Choroid plexus epithelial cell (primary cell): Measurements from ENCODE around the gene VPS33A.

Experiments used
- DNase-seq: peaks from one replicate; pipeline ENCODE4 v3.0.0-alpha.2; 2010; ENCODE audit warnings: low read depth
- H3K4me3 ChIP-seq: 2 replicates; pipeline ENCODE4 v1.5.1; 2011; ENCODE audit warnings: low read depth, mild to moderate bottlenecking, control low read depth, low read length, moderate library complexity
- CTCF ChIP-seq: conservative IDR thresholded peaks from 2 replicates; pipeline ENCODE4 v1.5.1; 2011; ENCODE audit warnings: low read depth, mild to moderate bottlenecking, control low read depth, inconsistent platforms, low read length, moderate library complexity

VPS33A gene

GRCh38 chr12:122216445-122216844 is 49.8 kb downstream of the VPS33A start:
- no peak for DNase-seq
- no peak for TF ChIP-seq CTCF
- H3K4me3 ChIP-seq = no peak overlapping the region

GRCh38 chr12:122215771-122216170 is 50.5 kb downstream of the VPS33A start:
- TF ChIP-seq CTCF = no peak

DNA sequence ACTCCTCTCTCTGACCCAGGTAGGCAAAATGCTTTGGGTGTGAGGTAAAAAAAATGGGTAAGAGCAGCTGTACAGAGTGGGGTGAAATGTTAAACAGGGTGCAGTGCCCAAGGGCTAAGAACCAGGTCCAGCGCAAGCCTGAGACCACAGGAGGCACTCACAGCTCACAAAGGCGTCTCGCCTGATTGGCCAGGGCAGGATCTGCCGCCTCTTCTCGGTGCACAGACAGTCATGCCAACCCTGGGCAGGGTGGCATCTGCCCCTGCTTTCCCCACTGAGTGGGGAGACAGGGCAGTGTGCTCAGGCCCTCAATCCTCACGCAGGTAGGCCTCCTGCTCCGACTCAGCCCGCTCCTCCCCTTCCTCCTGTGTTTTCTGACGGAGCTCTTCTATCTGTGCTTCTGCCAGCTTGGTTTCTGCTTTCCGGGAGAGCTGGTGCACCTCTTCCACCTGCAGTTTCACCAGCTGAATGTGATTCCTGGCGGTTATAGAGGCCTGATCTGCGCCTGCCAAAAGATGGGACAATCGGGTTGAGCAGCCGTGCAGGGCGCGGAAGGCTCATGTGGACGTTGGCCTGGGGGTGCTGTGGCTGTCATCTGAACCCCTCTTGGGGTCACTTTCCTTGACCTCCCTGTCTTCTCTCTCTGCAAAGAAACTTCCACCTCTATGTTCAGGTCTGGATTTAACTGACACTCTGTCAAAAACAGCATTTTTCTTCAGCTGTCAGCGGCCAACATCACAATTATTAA is 58.0 kb downstream of the VPS33A start:
- no peak for DNase-seq
- TF ChIP-seq CTCF = no peak
- H3K4me3 ChIP-seq = no peak overlapping the region

More at GRCh38 chr12:122215771-122216170, 50.5 kb downstream of the VPS33A start:
- DNase-seq = no peak
- H3K4me3 ChIP-seq = no peak overlapping the region

DNA sequence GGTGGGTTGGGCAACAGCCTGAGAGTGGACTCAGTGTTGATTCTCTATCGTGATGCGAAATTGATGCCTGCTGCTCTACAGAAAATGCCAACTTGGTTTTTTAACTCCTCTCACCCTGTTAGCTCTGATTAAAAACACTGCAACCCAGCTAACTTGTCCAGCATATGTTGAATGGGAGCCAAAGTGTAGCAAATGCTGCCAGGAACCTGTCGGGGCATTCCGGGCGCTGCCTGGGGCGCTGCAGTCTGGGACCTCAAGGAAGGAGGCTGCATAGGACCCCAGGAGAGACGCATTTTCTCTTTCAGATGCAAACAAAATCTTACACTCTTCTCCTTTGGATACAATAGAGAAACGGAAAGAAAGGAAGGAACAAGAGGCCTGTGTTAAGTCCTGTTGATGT is 58.9 kb downstream of the VPS33A start:
- DNase-seq = no peak
- no peak for TF ChIP-seq CTCF
- H3K4me3 ChIP-seq = no peak overlapping the region

DNA sequence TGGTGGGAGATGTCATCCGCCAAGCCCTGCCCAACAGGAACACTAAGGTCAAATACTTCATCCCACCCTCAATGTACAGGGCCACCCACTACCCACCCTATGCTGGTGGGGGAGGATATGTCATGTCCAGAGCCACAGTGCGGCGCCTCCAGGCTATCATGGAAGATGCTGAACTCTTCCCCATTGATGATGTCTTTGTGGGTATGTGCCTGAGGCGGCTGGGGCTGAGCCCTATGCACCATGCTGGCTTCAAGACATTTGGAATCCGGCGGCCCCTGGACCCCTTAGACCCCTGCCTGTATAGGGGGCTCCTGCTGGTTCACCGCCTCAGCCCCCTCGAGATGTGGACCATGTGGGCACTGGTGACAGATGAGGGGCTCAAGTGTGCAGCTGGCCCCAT is 59.3 kb downstream of the VPS33A start:
- DNase-seq = no peak
- H3K4me3 ChIP-seq = no peak overlapping the region
- TF ChIP-seq CTCF = no peak

GRCh38 chr12:122206111-122206881 is 60.0 kb downstream of the VPS33A start:
- DNase-seq = no peak
- H3K4me3 ChIP-seq = no peak overlapping the region
- no peak for TF ChIP-seq CTCF
